ENCODE data around the gene RNASE1. TPM values are rescaled to one million over a fixed set of nuclear protein-coding genes. Genes with fewer than 3 reads are reported as not detected.

The RNASE1 gene
- total and polyA plus RNA-seq, 2 donors (not counting 3 experiments of a cell fraction or from before 2014, with no cell fraction given), result 182 to 909 TPM

DNA sequence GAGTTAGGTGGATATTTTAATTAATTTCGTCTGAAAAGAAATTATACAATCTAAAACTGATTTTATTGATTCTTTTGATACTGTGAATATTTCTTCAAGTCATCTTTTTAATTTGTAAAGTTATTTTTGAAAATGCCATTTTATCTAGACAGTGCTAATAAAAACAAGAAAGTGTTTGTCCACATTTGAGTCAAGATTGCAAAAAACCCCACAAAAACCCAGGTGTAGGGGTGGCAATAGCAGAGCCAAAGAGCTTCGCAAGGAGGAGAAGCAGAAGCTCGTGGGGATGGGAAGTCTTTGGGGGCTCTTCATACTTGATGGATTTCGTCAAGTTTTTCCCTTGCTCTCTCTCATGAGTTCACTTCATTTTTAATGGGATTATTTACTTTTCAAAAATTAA is 15.6 kb downstream of the RNASE1 start:
- BruUV-seq (replicated peaks), result no TSS peak
- TF ChIP-seq POLR2A (IDR thresholded peaks at IDR 0.05; ENCODE audit: low read depth, low read length) (no peak), FOS (IDR thresholded peaks at IDR 0.05; ENCODE audit: borderline replicate concordance, insufficient read depth, low read length) (no peak), EZH2 (IDR thresholded peaks at IDR 0.05; ENCODE audit: borderline replicate concordance, low read depth, low read length, severe bottlenecking) (no peak), GATA2 (IDR thresholded peaks at IDR 0.05; ENCODE audit: insufficient read depth, insufficient read length, low read depth, low read length) (no peak), JUN (IDR thresholded peaks at IDR 0.05; ENCODE audit: borderline replicate concordance, insufficient read depth, insufficient read length, low read depth) (no peak), POLR2AphosphoS5 (IDR thresholded peaks at IDR 0.05; ENCODE audit: insufficient read depth, low read depth, low read length) (no peak), MYC (IDR thresholded peaks at IDR 0.05; ENCODE audit: low read depth, low read length) (no peak)
- TF ChIP-seq, protein P1, sequence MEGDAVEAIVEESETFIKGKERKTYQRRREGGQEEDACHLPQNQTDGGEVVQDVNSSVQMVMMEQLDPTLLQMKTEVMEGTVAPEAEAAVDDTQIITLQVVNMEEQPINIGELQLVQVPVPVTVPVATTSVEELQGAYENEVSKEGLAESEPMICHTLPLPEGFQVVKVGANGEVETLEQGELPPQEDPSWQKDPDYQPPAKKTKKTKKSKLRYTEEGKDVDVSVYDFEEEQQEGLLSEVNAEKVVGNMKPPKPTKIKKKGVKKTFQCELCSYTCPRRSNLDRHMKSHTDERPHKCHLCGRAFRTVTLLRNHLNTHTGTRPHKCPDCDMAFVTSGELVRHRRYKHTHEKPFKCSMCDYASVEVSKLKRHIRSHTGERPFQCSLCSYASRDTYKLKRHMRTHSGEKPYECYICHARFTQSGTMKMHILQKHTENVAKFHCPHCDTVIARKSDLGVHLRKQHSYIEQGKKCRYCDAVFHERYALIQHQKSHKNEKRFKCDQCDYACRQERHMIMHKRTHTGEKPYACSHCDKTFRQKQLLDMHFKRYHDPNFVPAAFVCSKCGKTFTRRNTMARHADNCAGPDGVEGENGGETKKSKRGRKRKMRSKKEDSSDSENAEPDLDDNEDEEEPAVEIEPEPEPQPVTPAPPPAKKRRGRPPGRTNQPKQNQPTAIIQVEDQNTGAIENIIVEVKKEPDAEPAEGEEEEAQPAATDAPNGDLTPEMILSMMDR (IDR thresholded peaks at IDR 0.05; ENCODE audit: extremely low read depth in 1 of 2, insufficient read depth in 1 of 2, low read depth in 1 of 2, low read length in 2 of 2), result no peak
- TF ChIP-seq, protein P2, sequence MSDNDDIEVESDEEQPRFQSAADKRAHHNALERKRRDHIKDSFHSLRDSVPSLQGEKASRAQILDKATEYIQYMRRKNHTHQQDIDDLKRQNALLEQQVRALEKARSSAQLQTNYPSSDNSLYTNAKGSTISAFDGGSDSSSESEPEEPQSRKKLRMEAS (IDR thresholded peaks at IDR 0.05; ENCODE audit: insufficient read depth, insufficient read length), result no peak
- H3K36me3 ChIP-seq (ENCODE audit: control insufficient read depth in 2 of 2, extremely low read depth in 1 of 2, insufficient read depth in 2 of 2, low read length in 2 of 2), result no peaks in the 10 kb centered on the region
- ChIA-PET POLR2A (no interaction called here), CTCF (no interaction called here)
- H3K9ac ChIP-seq (replicated peaks; ENCODE audit: extremely low read depth, insufficient read depth, low read length), result no peak overlapping the region
- dilution Hi-C loops (cut with MboI; ENCODE audit: extremely low pct_ligation_motif_present, low sequenced_read_pairs), result no loop called here
- H3K27ac ChIP-seq (ENCODE audit: insufficient read depth, low read depth, low read length), result no peak overlapping the region
- intact Hi-C loops (cut with micrococcal nuclease), result loop anchor here (10.0 kb wide), 1 partner anchor 188 kb away; no protein-coding TSS in a partner anchor
- FAIRE-seq, result no peak
- no peaks in the 10 kb centered on the region for H3K27me3 ChIP-seq (ENCODE audit: control insufficient read depth in 2 of 2, insufficient read depth in 2 of 2, low read length in 2 of 2)
- H3K9me3 ChIP-seq (replicated peaks; ENCODE audit: control insufficient read depth, insufficient read depth, low read length), result no peaks in the 10 kb centered on the region
- no peak for DNase-seq (ENCODE audit: low read depth, low spot score)
- no peaks in the 10 kb centered on the region for H3K9me1 ChIP-seq (replicated peaks; ENCODE audit: control insufficient read depth, extremely low read depth, insufficient read depth, low read length)
- no peak overlapping the region for H2AFZ ChIP-seq (ENCODE audit: low read depth, low read length)
- H3K79me2 ChIP-seq (ENCODE audit: control insufficient read depth, insufficient read depth, low read length), result no peaks in the 10 kb centered on the region
- no peak overlapping the region for H3K4me2 ChIP-seq (ENCODE audit: insufficient read depth, low read length)
- peaks cover 27% of the 10 kb centered on the region for H3K4me1 ChIP-seq (ENCODE audit: control insufficient read depth, extremely low read depth, insufficient read depth, low read length)
- no peaks in the 10 kb centered on the region for H4K20me1 ChIP-seq (replicated peaks; ENCODE audit: control insufficient read depth, extremely low read depth, insufficient read depth, low read length)
- H3K4me3 ChIP-seq (replicated peaks in 1 of 3; ENCODE audit: insufficient read depth in 1 of 3, low read depth in 1 of 3, low read length in 3 of 3), result no peak overlapping the region
